ENCODE measurements around the gene TXNRD1.
"Not testable (repeated sequence)": the region's sequence is repeated elsewhere in the genome, so short reads cannot be mapped to it uniquely, and the experiment has no call there.

Gene TXNRD1

GRCh38 chr12:104207416-104208205 lies 8.0 kb upstream of the TXNRD1 start:
- no peak overlapping the region for H3K27ac ChIP-seq (ENCODE audit: low read length)
- no peak overlapping the region for H3K4me3 ChIP-seq (ENCODE audit: low read length)
- no peaks in the 10 kb centered on the region for H4K20me1 ChIP-seq (ENCODE audit: insufficient read depth, low read length)
- no peaks in the 10 kb centered on the region for H3K36me3 ChIP-seq (replicated peaks; ENCODE audit: low read depth, low read length)
- H3K79me2 ChIP-seq (ENCODE audit: low read length), result no peaks in the 10 kb centered on the region
- H3K4me1 ChIP-seq (ENCODE audit: low read length), result no peaks in the 10 kb centered on the region
- H3K9me3 ChIP-seq (ENCODE audit: insufficient read depth, low read length), result no peaks in the 10 kb centered on the region
- H3K4me2 ChIP-seq (ENCODE audit: low read length), result no peak overlapping the region
- H2AFZ ChIP-seq (ENCODE audit: low read depth, low read length), result no peak overlapping the region
- TF ChIP-seq, protein P1, sequence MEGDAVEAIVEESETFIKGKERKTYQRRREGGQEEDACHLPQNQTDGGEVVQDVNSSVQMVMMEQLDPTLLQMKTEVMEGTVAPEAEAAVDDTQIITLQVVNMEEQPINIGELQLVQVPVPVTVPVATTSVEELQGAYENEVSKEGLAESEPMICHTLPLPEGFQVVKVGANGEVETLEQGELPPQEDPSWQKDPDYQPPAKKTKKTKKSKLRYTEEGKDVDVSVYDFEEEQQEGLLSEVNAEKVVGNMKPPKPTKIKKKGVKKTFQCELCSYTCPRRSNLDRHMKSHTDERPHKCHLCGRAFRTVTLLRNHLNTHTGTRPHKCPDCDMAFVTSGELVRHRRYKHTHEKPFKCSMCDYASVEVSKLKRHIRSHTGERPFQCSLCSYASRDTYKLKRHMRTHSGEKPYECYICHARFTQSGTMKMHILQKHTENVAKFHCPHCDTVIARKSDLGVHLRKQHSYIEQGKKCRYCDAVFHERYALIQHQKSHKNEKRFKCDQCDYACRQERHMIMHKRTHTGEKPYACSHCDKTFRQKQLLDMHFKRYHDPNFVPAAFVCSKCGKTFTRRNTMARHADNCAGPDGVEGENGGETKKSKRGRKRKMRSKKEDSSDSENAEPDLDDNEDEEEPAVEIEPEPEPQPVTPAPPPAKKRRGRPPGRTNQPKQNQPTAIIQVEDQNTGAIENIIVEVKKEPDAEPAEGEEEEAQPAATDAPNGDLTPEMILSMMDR (IDR thresholded peaks at IDR 0.05; ENCODE audit: low read depth, low read length), result no peak
- no peak for TF ChIP-seq EZH2phosphoT487 (IDR thresholded peaks at IDR 0.05; ENCODE audit: low read depth)
- no peak overlapping the region for H3K9ac ChIP-seq (ENCODE audit: low read length)
- H3K27me3 ChIP-seq (ENCODE audit: low read depth, low read length), result no peaks in the 10 kb centered on the region

GRCh38 chr12:104212516-104212915 lies 3.1 kb upstream of the TXNRD1 start:
- H4K20me1 ChIP-seq (ENCODE audit: insufficient read depth, low read length), result no peaks in the 10 kb centered on the region
- no peak overlapping the region for H3K4me2 ChIP-seq (ENCODE audit: low read length)
- no peak overlapping the region for H3K27ac ChIP-seq (ENCODE audit: low read length)
- H3K36me3 ChIP-seq (replicated peaks; ENCODE audit: low read depth, low read length), result no peaks in the 10 kb centered on the region
- no peaks in the 10 kb centered on the region for H3K4me1 ChIP-seq (ENCODE audit: low read length)
- no peak overlapping the region for H3K9ac ChIP-seq (ENCODE audit: low read length)
- H3K79me2 ChIP-seq (ENCODE audit: low read length), result no peaks in the 10 kb centered on the region
- no peak for TF ChIP-seq EZH2phosphoT487 (IDR thresholded peaks at IDR 0.05; ENCODE audit: low read depth)
- TF ChIP-seq, protein P1 (IDR thresholded peaks at IDR 0.05; ENCODE audit: low read depth, low read length), result no peak
- H2AFZ ChIP-seq (ENCODE audit: low read depth, low read length), result no peak overlapping the region
- no peak overlapping the region for H3K4me3 ChIP-seq (ENCODE audit: low read length)
- H3K9me3 ChIP-seq (ENCODE audit: insufficient read depth, low read length), result no peaks in the 10 kb centered on the region
- H3K27me3 ChIP-seq (ENCODE audit: low read depth, low read length), result no peaks in the 10 kb centered on the region

DNA sequence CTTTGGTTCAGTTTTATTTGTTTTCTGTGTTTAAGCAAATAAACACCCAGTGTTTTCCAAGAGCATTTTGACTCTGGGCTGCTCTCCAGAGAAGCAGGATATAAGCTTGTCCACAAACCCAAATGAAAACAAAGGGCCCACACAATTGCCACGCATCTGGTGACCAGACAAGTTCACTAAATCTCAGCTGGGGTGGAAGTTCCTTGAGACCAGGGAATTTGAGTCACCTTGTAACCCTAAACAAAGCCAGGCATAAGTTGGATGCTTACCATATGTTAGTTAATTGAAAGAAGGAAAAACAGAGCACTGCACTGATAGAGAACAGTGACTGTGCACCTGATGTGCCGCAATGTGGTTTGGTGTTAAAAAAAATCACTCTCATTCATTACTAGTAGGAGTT lies 1.6 kb upstream of the TXNRD1 start:
- no peaks in the 10 kb centered on the region for H3K27me3 ChIP-seq (ENCODE audit: low read depth, low read length)
- H4K20me1 ChIP-seq (ENCODE audit: insufficient read depth, low read length), result no peaks in the 10 kb centered on the region
- H3K4me3 ChIP-seq (ENCODE audit: low read length), result no peak overlapping the region
- 0 out of 2 replicates have a peak, but pooled peaks cover 1% of the 10 kb centered on the region for H3K4me1 ChIP-seq (ENCODE audit: low read length)
- TF ChIP-seq, protein P1 (IDR thresholded peaks at IDR 0.05; ENCODE audit: low read depth, low read length), result no peak
- no peak for TF ChIP-seq EZH2phosphoT487 (IDR thresholded peaks at IDR 0.05; ENCODE audit: low read depth)
- no peaks in the 10 kb centered on the region for H3K9me3 ChIP-seq (ENCODE audit: insufficient read depth, low read length)
- no peaks in the 10 kb centered on the region for H3K36me3 ChIP-seq (replicated peaks; ENCODE audit: low read depth, low read length)
- H2AFZ ChIP-seq (ENCODE audit: low read depth, low read length), result no peak overlapping the region
- H3K4me2 ChIP-seq (ENCODE audit: low read length), result no peak overlapping the region
- no peak overlapping the region for H3K9ac ChIP-seq (ENCODE audit: low read length)
- no peaks in the 10 kb centered on the region for H3K79me2 ChIP-seq (ENCODE audit: low read length)
- no peak overlapping the region for H3K27ac ChIP-seq (ENCODE audit: low read length)

DNA sequence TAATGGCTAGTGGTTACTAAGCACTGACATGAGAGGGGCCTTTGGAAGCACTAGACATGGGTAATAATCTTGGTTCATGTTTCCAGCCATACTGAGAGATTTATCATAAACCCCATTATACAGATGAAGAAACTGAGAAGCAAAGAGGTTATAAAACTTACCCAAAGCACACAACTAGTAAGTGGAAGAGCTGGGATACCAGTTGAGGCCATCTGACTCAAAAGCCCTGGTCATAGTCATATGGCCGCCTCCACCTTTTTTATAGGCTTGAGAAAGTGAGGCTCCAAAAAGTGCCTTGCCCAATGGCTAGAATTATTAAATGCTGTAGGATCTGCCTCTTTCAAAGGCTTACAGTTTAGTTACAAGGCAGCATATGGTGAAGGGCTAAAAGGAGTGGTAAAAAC lies 944 bp downstream of the TXNRD1 start:
- 0 out of 2 replicates have a peak, but pooled peaks cover 7% of the 10 kb centered on the region for H3K4me1 ChIP-seq (ENCODE audit: low read length)
- no peak overlapping the region for H3K27ac ChIP-seq (ENCODE audit: low read length)
- no peaks in the 10 kb centered on the region for H4K20me1 ChIP-seq (ENCODE audit: insufficient read depth, low read length)
- no peak overlapping the region for H3K4me2 ChIP-seq (ENCODE audit: low read length)
- no peaks in the 10 kb centered on the region for H3K36me3 ChIP-seq (replicated peaks; ENCODE audit: low read depth, low read length)
- H2AFZ ChIP-seq (ENCODE audit: low read depth, low read length), result no peak overlapping the region
- no peak overlapping the region for H3K4me3 ChIP-seq (ENCODE audit: low read length)
- H3K79me2 ChIP-seq (ENCODE audit: low read length), result no peaks in the 10 kb centered on the region
- H3K27me3 ChIP-seq (ENCODE audit: low read depth, low read length), result no peaks in the 10 kb centered on the region
- TF ChIP-seq, protein P1 (IDR thresholded peaks at IDR 0.05; ENCODE audit: low read depth, low read length), result no peak
- TF ChIP-seq EZH2phosphoT487 (IDR thresholded peaks at IDR 0.05; ENCODE audit: low read depth), result no peak
- no peaks in the 10 kb centered on the region for H3K9me3 ChIP-seq (ENCODE audit: insufficient read depth, low read length)
- H3K9ac ChIP-seq (ENCODE audit: low read length), result no peak overlapping the region

GRCh38 chr12:104218506-104218905 lies 2.9 kb downstream of the TXNRD1 start:
- H3K9me3 ChIP-seq (ENCODE audit: insufficient read depth, low read length); H4K20me1 ChIP-seq (ENCODE audit: insufficient read depth, low read length); H3K9ac ChIP-seq (ENCODE audit: low read length); H3K4me2 ChIP-seq (ENCODE audit: low read length); H3K27ac ChIP-seq (ENCODE audit: low read length); H3K4me3 ChIP-seq (ENCODE audit: low read length); H3K36me3 ChIP-seq (replicated peaks; ENCODE audit: low read depth, low read length); H3K27me3 ChIP-seq (ENCODE audit: low read depth, low read length); H2AFZ ChIP-seq (ENCODE audit: low read depth, low read length); H3K4me1 ChIP-seq (ENCODE audit: low read length); H3K79me2 ChIP-seq (ENCODE audit: low read length): not testable (repeated sequence)

Measured in OCI-LY3 (cell line).